HG03432 (cell line): Measurements from ENCODE around the gene SEPHS2.

Source experiments
- ATAC-seq: cut with Tn5 transposase; IDR thresholded peaks from one replicate; pipeline ENCODE4 v1.9.1; 2021; ENCODE audit warnings: mild to moderate bottlenecking, moderate library complexity; ENCODE audit not compliant: unreplicated experiment

The SEPHS2 gene

DNA sequence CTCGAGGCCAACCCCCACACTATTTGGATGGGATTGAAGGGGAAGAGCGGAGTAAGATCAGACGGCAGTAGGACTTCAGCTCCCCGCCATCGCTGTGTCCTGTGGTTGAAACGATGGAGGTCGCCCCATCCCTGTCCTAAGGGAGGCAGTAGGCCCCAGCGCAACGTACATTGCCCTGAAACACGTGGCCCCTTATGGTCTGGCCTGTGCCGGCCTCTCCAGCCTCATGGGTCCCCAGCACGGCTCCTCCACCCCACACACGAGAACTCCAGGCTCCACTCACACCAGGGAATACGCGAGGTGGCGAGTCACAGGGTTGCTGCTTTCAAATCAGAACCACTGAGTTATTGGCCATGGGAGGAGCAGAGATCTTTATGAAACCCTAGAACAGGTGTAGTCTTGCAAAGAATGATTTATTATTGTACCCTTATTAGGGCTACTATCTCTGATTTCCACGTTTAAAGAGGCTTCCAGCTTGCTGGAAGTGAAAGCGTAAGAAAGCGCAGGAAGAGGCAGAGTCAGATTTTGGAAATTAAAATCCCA is 15.2 kb downstream of the SEPHS2 start:
- ATAC-seq = peak; percentile 23

DNA sequence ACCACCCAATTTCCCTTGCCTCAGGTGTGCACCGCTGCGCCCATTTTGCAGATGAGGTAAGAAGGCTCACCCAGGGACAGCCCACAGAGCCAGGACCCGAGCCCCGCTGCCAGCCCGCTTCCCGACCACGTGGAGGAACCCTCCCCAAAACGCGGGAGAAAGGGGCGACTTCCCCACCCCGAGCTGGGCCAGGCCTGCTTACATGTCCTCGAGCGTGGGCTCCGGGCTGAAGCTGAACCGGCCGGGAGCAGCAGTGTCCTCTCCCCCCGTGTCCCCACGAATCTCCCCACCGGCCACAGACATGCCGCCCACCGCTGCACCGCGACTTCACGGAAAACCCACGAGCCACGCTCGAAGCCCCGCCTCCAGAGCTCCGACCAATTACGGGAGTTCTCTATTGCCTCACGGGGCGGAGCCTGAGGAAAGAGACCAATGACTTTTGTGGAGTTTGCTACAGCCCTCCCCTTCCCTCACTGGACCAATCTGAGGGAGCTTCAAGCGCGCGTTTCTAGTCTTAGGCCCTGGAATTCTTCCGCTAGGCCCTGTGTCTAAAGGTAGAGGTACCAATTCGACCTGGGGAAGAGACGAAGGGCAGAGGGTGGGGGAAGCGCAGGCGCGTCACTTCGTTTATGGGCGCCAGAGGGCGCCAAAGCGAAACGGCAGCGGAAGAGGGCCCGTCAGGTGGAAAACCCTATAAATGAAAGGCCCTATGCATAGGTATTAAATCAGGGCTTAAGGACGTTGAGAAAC is 15.8 kb downstream of the SEPHS2 start, which contains the start of gene DCTPP1:
Gene DCTPP1, minus strand, starts transcription at position 353 of the 750 bp plus-strand sequence. Its CDS starts 50 bp downstream, at position 303.
- ATAC-seq = peak; percentile 94

DNA sequence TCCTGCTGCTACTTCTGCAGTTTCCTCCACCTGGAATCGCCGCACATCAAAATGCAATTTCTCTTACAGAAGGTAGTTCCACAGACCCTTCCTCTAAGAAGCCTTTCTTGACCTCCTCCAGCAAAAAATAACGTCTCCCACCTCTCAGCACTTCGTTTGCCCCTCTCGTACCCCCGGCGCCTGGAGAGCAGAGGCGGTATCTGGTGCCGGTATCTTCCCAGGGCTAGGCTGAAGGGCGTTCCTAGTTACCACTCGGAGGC is 16.3 kb downstream of the SEPHS2 start:
- ATAC-seq = no peak

DNA sequence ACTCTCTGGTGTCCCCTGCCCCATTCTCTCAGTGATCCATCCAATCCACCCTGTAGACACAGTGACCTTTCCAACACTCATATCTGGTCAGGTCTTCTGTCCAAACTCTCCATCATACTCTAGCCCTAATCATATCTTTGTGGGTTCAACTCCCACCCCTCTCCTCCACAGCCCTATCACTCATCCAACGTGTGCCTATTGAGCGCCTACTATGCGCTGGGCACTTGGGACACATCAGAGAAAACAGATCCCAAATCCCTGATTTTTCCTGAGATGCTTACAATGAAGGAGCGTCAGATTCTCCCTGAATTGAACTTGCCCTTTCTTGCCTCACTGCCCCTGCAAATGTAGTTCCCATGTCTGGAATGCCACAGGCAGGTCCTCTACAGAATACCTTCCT is 17.6 kb downstream of the SEPHS2 start:
- no peak for ATAC-seq

DNA sequence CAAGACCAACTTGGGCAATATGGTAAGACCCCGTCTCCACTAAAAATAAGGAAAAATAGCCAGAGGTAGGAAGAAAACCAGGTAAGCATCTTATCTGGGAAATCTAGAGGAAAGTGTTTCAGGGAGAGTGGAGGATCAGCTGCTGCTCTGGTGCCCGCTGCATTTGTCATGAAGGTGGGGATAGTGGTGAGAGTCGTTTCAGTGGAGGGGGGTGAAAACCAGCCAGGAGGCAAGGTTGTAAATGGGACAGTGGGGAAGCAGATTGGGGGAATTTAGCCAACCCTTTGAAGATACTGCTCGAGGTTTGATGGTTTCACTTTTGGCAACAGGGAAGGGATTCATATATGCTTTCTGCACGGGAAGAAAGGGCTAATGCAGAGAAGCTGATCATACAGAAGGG is 24.7 kb downstream of the SEPHS2 start:
- ATAC-seq = no peak

DNA sequence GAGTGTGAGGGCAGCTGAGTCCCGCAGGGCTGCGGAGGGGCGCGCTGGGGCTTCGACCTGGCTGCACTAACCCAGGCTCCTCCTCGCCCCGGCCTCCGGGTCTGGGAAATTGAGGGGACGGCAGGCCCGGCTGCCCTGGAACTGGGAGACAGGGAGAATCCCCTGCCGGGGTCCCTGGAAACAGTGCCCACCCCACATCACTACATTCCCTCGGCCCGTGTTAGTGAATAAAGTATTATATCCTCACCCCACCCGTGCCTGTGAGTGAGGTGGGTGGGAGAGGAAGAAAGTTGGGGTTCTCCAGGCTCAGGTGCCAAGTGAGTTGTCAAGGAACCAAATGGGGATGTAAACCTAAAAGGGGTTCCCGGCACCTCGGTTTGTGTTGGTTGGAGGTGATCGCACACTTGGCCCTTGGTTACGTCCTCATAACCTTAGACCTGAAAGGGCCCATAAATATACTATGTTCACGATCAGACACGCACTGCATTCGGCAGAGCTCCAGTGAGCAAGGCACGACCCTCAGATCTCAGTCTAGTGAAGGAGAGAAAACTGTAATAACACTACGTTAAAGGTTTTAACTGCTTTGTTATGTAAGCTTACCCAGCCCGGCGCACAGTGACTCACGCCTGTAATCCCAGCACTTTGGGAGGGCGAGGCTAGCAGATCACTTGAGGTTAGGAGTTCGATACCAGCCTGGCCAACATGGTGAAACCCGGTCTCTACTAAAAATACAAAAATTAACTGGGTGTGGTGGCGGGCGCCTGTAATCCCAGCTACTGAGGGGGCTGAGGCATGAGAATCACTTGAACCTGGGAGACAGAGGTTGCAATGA is 27.1 kb downstream of the SEPHS2 start:
- ATAC-seq = no peak

DNA sequence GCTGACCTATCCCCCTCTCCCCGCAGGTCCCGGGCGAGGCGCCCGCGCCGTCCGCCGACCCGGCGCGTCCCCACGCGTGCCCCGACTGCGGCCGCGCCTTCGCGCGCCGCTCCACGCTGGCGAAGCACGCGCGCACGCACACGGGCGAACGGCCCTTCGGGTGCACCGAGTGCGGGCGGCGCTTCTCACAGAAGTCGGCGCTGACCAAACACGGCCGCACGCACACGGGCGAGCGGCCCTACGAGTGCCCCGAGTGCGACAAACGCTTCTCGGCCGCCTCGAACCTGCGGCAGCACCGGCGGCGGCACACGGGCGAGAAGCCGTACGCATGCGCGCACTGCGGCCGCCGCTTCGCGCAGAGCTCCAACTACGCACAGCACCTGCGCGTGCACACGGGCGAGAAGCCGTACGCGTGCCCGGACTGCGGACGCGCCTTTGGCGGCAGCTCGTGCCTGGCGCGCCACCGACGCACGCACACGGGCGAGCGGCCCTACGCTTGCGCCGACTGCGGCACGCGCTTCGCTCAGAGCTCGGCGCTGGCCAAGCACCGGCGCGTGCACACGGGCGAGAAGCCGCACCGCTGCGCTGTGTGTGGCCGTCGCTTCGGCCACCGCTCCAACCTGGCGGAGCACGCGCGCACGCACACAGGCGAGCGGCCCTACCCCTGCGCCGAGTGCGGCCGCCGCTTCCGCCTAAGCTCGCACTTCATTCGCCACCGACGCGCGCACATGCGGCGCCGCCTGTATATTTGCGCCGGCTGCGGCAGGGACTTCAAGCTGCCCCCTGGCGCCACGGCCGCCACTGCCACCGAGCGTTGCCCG is 27.9 kb downstream of the SEPHS2 start:
- peak; percentile 75 for ATAC-seq

DNA sequence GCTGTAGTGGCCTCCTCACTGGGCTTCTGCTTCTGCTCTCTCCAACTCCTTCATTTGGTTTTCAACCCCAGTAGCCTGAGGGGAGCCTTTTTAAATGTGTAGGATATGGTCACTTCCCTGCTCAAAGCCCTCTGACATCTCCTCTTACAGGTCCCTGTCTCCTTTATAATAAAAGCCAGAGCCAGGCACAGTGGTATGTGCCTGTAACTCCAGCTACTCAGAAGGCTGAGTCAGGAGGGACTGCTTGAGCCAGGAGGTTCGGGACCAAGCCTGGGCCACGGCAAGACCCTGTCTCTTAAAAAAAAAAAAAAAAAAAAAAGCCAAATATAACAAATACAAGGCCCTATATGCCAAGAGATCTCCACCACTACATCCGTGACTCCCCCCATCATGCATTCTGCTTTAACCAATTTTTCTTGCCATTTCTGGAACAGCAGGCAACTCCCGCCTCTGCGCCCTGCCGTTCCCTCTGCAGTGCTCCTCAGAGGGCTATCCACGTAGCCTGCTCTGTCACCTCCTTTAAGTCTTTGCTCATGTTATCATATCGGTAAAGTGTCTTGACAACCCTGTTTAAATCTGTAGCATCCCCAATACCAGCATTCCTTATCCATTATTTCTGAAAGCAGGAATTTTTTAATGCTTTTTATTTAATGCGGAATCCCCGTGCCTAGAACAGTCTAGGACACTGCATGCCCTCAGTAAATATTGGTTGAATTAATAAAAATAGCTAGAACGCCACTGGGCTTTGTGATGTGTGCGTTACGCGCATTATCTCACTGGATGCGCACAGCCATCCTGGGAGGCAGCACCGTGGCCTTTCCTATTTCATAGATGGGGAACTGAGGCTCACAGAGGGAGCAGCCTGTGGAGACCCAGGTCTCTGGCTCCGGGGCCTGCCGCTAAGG is 28.8 kb downstream of the SEPHS2 start:
- no peak for ATAC-seq

DNA sequence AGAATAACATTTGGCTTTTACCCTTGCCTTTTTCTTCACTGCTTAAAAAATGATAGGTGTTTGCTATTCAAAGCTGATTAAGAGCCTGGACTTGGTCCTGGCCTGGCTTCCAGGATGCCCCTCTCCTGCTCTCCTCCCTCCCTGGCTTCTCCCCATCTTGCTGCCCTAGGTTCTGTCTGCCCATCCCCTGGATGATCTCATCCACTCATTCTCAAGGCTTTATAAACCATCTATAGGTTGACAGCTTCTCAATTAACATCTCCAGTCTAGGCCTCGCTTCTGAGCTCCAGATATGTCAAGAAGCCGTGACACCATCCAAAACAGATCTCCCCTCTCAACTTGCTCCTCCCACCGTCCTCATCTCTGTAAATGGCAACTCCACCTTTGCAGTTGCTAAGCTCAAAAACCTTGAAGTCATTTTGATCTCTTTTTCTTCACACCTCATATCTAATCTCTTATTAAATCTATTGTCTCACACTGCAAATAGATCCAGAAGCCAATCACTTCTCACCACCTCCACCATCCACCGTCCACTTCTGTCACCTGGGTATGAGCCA is 29.5 kb downstream of the SEPHS2 start:
- no peak for ATAC-seq

DNA sequence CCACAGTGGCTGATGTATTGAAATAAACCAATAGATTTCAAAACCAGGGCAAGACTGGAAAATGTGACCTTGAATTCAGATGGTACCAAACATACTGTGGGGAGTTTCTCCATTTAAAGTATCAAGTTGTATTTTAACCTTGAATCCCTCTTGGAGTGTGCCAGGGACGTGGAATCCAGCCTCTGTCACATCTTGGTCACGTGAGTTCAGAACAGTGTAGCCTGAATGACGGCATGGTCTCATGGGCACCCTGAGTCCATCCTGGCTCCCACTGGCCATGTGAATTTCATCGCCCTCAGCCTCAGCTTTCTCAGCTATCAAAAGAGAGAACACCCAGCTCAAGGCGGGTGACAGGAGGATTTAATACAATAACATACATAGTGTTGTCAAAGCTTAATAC is 31.5 kb downstream of the SEPHS2 start:
- ATAC-seq = no peak

DNA sequence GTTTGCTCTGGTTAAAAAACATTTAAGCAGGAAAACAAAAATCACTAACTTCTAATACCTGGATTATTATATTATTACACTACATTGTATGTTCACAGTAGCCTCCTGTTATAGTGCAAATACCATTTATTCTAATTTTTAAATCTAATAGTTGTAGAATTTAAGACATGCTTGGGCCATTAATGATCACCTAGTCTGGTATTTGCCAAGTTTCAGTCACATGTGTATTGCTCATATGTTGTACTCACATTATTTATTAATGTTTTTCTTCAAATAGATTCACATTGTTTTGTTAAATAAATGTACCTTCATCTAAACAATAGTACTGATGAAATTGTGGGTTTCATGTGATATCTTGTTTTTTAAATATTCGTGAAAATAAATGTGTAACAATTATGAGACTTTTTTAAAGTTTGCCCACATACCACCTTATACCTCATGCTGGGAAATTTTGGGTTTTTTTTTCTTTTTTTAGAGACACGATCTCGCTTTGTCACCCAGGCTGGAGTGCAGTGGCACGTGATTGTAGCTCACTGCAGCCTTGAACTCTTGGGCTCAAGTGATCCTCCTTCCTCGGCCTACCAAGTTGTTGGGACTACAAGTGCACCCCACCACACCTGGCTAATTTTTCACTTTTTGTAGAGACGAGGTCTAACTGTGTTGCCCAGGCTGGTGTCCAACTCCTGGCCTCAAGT is 32.4 kb downstream of the SEPHS2 start:
- ATAC-seq = no peak

DNA sequence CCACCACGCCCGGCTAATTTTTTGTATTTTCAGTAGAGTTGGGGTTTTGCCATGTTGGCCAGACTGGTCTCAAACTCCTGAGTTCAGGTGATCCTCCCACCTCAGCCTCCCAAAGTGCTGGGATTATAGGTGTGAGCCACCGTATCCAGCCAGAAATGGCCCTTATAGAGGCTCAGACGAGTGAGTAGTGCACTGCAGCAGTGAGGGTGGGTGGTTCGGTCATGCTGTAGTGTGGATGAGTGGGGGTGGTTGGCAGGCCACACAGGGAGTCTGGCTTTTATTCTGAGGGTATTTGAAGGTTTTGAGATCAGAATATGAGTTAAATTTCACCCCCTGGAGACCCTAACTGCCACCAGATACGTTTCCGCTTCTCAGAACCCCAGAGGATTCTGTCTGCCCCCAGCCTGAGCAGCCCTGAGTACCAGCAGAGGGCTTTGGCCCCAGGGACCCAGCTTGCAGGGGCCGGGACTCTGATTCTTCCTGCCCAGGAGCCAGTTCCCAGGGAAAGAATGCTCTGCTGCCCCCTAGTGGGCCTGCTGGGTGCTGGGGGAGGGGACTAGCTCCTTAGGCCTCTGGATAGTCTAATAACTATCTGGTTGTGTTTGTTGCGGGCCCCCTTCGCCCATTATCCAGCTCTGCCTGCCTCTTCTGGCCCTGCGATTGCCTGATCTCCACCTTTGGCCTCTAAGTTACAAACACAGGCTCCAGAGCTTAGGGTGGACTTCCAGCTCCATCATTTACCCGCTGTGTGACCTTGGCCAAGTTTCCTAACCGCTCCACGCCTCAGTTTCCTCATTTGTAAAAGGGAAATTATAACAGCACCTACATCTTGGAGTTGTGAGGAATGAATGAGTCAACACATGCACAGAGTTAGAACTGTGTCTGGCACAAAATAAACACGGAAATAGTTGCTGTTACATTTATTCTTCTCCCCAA is 36.3 kb downstream of the SEPHS2 start:
- ATAC-seq = peak; percentile 41

DNA sequence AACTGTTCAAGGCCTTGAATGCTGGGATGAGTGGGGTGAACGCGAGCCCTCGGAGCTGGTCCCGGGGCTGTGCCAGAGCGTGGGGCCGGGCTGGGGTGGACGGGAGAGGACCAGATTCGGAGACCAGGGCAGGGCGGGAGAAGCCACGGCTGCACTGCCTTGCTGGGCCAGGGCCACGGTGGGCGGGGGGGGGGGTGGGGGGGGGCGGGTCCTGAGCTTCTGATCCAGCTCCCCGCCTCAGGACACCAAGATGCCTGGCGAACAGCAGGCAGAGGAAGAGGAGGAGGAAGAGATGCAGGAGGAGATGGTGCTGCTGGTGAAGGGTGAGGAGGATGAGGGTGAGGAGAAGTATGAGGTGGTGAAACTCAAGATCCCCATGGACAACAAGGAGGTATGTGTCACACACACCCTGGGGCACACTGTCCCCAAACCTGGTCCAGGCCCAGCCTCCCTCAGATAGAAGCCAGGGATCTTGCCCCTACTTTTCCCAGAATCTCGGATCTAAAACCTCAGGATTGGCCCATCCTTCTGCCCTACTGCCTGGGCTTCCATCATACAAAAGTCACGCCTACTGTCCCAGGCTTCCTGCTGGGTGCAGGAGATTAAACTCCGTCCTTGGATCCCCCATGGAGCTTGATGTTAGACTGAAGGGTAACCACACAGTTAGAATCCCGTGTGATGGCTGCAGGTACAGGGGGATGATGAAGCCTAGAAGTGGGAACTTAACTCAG is 37.7 kb downstream of the SEPHS2 start:
- ATAC-seq = no peak

DNA sequence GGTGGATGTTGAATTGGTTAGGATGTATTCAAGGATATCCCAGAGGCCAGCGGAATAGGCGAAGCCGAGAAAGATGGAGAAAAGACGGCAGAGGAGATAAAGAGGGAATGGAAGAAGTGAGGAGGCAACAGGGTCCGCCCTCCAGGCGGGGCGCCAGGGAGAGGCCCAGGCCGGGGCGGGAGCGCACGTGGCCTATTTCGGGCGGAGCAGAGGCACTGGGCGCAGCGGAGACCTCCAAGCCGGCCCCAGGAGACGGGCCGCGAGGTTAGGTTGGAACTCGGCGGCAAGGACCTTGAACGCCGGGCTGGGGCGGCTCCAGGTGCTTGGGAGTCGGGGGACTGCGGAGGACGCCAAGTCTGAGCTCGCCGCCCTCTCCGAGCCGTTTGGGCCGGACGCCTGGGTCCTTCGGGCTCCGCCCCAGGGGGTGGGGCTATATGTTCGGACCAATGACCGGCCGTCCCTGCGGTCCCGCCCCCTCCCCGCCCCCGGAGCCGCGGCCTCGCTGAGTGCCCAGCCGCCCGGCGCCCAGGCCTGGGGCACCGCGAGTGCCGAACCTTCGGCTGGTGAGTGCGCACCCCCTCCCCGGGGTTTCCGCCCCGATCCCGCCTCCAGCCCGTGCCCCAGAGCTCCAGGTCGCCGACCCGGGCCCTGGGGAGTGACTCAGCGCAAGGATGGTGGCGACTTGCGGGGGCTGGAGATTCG is 38.4 kb downstream of the SEPHS2 start, which contains the start of gene ZNF771:
Gene ZNF771, plus strand, starts transcription at position 505 of the 702 bp plus-strand sequence. CDS start 448 bp downstream, outside the sequence.
- peak; percentile 85 for ATAC-seq

DNA sequence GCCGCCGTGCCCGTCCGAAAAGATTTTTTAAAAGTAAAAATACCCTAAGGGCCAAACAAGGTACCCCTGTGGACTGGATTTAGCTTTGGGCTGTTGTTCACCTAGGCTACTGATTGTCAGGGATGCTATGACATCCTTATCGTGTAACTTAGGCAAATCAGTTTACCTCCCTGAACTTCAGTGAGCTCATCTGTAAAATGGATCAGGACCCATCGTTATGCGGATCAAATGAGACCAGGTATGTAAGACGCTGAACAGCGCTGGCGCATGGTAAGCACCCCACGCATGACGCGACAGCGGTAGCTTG is 38.9 kb downstream of the SEPHS2 start:
- ATAC-seq = peak; percentile 4

DNA sequence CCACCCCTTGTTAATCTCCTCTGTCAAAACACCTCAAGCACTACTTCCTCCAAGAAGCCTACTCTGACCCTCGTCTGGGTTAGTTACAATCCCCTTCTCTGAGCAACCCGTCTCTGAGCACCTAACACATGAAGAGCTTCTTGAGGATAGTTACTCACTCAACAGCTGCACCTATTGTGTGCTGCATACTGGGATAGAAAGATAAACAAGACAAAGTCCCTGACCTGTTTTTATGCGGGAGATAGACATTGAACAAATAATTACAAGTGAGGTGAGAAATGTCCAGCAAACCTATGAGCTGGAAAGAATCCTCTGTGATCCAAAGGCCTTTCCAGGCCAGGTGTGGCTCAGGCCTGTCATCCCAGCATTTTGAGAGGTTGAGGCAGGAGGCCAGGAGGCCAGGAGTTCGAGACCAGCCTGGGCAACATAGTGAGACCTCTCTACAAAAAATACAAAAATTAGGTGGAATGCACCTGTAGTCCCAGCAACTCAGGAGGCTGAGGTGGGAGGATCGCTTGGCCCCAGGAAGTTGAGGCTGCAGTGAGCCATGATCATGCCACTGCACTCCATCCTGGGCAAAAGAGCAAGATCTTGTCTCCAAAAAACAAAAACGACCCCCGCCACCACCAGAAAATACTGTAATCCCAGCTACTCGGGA is 43.8 kb downstream of the SEPHS2 start:
- no peak for ATAC-seq
